OCI-LY7 (cell line): ENCODE measurements around the gene CLPTM1. TPM values are rescaled to one million over a fixed set of nuclear protein-coding genes. Genes with fewer than 3 reads are reported as not detected.

ENCODE experiments used
- BruUV-seq: library from RNA; stranded (reverse); fragments of 400-500 nt; replicated peaks from 2 replicates; lab custom pipeline; 2021; lab: Mats Ljungman, UMichigan
- CTCF ChIA-PET: fragments of 300-600 bp; sonication (Branson Sonifier 250); formaldehyde crosslinking; loops from one replicate; lab custom pipeline; 2022; ENCODE audit warnings: antibody characterized with exemption; ENCODE audit not compliant: unreplicated experiment; lab: Charles Lee
- POLR2A ChIA-PET: fragments of 300-600 bp; sonication (Branson Sonifier 250); formaldehyde crosslinking; loops from one replicate; lab custom pipeline; 2022; ENCODE audit warnings: antibody characterized with exemption; lab: Charles Lee
- DNase-seq: peaks from one replicate; pipeline ENCODE4 v3.0.0-alpha.2; 2015; ENCODE audit warnings: low spot score
- H2AFZ ChIP-seq: fragments of 200-600 bp; sonication (generic), shearing (Covaris generic); 2 replicates; pipeline ENCODE4 v1.6.1; 2014; ENCODE audit warnings: mild to moderate bottlenecking, antibody characterized with exemption, low read length, moderate library complexity
- H3K27ac ChIP-seq: fragments of 200-600 bp; sonication (generic); 2 replicates; pipeline ENCODE4 v1.5.1; 2014; ENCODE audit warnings: mixed run types, low read depth, mild to moderate bottlenecking, moderate library complexity, low read length, inconsistent platforms; ENCODE audit not compliant: poor library complexity, severe bottlenecking
- H3K36me3 ChIP-seq: fragments of 200-600 bp; sonication (generic); 2 replicates; pipeline ENCODE4 v1.6.1; 2014; ENCODE audit warnings: mild to moderate bottlenecking, antibody characterized with exemption, low read length, moderate library complexity, mixed read lengths; ENCODE audit not compliant: insufficient read depth
- H3K4me1 ChIP-seq: fragments of 200-600 bp; sonication (generic); 2 replicates; pipeline ENCODE4 v1.5.1; 2014; ENCODE audit warnings: mild to moderate bottlenecking, low read length; ENCODE audit not compliant: insufficient read depth, poor library complexity, severe bottlenecking
- H3K4me2 ChIP-seq: fragments of 200-600 bp; sonication (generic); 2 replicates; pipeline ENCODE4 v1.6.1; 2014; ENCODE audit warnings: mild to moderate bottlenecking, low read length
- H3K4me3 ChIP-seq: fragments of 200-600 bp; sonication (generic); 2 replicates; pipeline ENCODE4 v1.5.1; 2014; ENCODE audit warnings: mild to moderate bottlenecking, low read depth, low read length; ENCODE audit not compliant: poor library complexity, severe bottlenecking
- H3K79me2 ChIP-seq: fragments of 200-600 bp; sonication (generic); 2 replicates; pipeline ENCODE4 v1.6.1; 2016; ENCODE audit warnings: low read depth, mild to moderate bottlenecking, low read length, moderate library complexity, mixed read lengths; ENCODE audit not compliant: insufficient read depth
- H3K9me2 ChIP-seq: fragments of 200-600 bp; sonication (generic); 2 replicates; pipeline ENCODE4 v1.6.1; 2016; ENCODE audit warnings: mild to moderate bottlenecking, low read length, mixed read lengths; ENCODE audit not compliant: insufficient read depth
- H3K9me3 ChIP-seq: fragments of 200-600 bp; sonication (generic); 2 replicates; pipeline ENCODE4 v1.6.1; 2014; ENCODE audit warnings: mild to moderate bottlenecking, mixed run types, low read length, mixed read lengths
- H4K20me1 ChIP-seq: fragments of 200-600 bp; sonication (generic); 2 replicates; pipeline ENCODE4 v1.6.1; 2014; ENCODE audit warnings: mild to moderate bottlenecking, antibody characterized with exemption, low read length, moderate library complexity, mixed read lengths; ENCODE audit not compliant: insufficient read depth
- EZH2phosphoT487 ChIP-seq: fragments of 200-600 bp; sonication (generic); IDR thresholded peaks from 2 replicates; pipeline ENCODE4 v1.6.1; 2018; ENCODE audit warnings: low read depth, borderline replicate concordance, mild to moderate bottlenecking, mixed run types, antibody characterized with exemption, low read length, moderate library complexity, mixed read lengths
- intact Hi-C: fragments of 100-400 bp; cut with micrococcal nuclease; formaldehyde crosslinking; loops from one replicate; pipeline ENCODE4 v1.10.0; 2022; ENCODE audit not compliant: unreplicated experiment
- total RNA-seq, 2 experiments: library from RNA; depleted of rRNA in 1 of 2; stranded (reverse); fragments of >200 nt in 1 of 2; shearing (Covaris generic) in 1 of 2; gene quantifications; 2 replicates each; pipeline ENCODE4 v1.2.3, GENCODE V29; 2014 to 2022
- TF ChIP-seq, protein P1 (sequence below): fragments of 200-600 bp; sonication (generic); conservative IDR thresholded peaks from 2 replicates; pipeline ENCODE4 v1.5.1; 2014; ENCODE audit warnings: mild to moderate bottlenecking, antibody characterized with exemption, low read length, moderate library complexity, mixed read lengths

The CLPTM1 gene
- total RNA-seq, 2 experiments from 2014 or later, result 34.0 to 70.3 TPM

DNA sequence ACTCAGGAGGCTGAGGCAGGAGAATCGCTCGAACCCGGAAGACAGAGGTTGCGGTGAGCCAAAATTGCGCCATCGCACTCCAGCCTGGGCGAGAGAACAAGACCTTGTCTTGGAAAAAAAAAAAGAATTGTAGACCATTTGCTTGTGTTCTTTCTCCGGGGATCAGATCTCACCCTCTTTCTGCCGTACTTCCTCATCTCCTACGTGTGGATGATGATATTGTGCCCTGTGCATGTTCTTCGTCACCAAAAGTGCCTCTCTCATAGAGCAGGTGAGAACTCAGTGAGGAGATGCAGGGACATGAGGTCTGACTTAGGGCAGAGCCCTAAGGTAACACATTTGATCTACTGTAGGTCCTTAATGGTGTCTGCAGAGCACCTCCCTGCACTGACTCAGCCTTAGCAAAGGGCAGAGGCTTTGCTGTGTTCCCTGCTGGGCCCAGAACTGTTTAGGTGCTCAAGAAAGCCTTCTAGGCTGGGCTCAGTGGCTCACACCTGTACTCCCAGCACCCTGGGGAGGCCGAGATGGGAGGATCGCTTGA, 8.1 kb upstream of the CLPTM1 start:
- Histone ChIP-seq H3K4me1 (peaks cover 41% of the 10 kb centered on the region), H4K20me1 (no peaks in the 10 kb centered on the region), H3K9me3 (no peaks in the 10 kb centered on the region), H3K27ac (no peak overlapping the region), H3K9me2 (no peaks in the 10 kb centered on the region), H3K36me3 (no peaks in the 10 kb centered on the region), H3K4me2 (no peak overlapping the region), H3K4me3 (no peak overlapping the region), H2AFZ (no peak overlapping the region), H3K79me2 (no peaks in the 10 kb centered on the region)
- DNase-seq, result no peak
- CTCF ChIA-PET, result no interaction called here
- intact Hi-C loops, result no loop called here
- no TSS peak for BruUV-seq
- POLR2A ChIA-PET, result no interaction called here
- TF ChIP-seq, protein P1, sequence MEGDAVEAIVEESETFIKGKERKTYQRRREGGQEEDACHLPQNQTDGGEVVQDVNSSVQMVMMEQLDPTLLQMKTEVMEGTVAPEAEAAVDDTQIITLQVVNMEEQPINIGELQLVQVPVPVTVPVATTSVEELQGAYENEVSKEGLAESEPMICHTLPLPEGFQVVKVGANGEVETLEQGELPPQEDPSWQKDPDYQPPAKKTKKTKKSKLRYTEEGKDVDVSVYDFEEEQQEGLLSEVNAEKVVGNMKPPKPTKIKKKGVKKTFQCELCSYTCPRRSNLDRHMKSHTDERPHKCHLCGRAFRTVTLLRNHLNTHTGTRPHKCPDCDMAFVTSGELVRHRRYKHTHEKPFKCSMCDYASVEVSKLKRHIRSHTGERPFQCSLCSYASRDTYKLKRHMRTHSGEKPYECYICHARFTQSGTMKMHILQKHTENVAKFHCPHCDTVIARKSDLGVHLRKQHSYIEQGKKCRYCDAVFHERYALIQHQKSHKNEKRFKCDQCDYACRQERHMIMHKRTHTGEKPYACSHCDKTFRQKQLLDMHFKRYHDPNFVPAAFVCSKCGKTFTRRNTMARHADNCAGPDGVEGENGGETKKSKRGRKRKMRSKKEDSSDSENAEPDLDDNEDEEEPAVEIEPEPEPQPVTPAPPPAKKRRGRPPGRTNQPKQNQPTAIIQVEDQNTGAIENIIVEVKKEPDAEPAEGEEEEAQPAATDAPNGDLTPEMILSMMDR, result no peak
- no peak for TF ChIP-seq EZH2phosphoT487

DNA sequence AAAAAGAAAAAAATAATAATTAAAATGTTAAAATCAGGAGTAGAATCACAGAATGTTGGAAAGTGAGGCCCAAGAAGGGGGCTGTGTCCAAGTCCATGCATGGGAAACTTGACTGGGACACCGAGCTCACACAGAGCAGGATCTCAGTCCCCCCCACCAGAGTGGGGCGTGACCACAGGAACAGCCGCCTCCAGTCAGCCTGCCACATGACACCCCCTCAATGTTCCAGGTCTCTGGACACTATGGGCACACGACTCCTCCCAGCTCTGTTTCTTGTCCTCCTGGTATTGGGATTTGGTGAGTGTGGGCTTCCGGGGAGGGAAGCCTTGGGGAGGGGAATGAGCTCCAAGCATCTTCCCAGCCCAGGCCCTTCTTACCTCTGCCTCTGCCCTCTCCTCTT, 6.9 kb upstream of the CLPTM1 start:
- H2AFZ ChIP-seq, result no peak overlapping the region

More for the DNA sequence above, 6.9 kb upstream of the CLPTM1 start:
- H3K9me3 ChIP-seq, result no peaks in the 10 kb centered on the region
- intact Hi-C loops, result no loop called here
- H3K36me3 ChIP-seq, result no peaks in the 10 kb centered on the region
- H3K9me2 ChIP-seq, result no peaks in the 10 kb centered on the region
- DNase-seq, result no peak
- peak overlapping the region; percentile 32; the same call in 1 of the 2 replicates for H3K4me2 ChIP-seq
- no peaks in the 10 kb centered on the region for H4K20me1 ChIP-seq
- no peak for TF ChIP-seq EZH2phosphoT487
- TF ChIP-seq, protein P1, result 0 out of 2 replicates have a peak, but pooled peaks have one; percentile 14
- ChIA-PET POLR2A (no interaction called here), CTCF (no interaction called here)
- no peak overlapping the region for H3K27ac ChIP-seq
- no TSS peak for BruUV-seq
- H3K4me3 ChIP-seq, result no peak overlapping the region
- no peaks in the 10 kb centered on the region for H3K79me2 ChIP-seq
- peaks cover 34% of the 10 kb centered on the region for H3K4me1 ChIP-seq
